NCI-H2107 treated with DMSO at 0.1 percent for 48 hours (cell line): ENCODE results near the gene MIA.
"Not testable (repeated sequence)": the region's sequence is repeated elsewhere in the genome, so short reads cannot be mapped to it uniquely, and the experiment has no call there.

Experiments
- DNase-seq: peaks from one replicate; lab custom pipeline; 2025; ENCODE audit not compliant: unreplicated experiment; lab: John Stamatoyannopoulos, UW

Gene MIA

GRCh38 chr19:40802300-40803169 lies 27.2 kb downstream of the MIA start:
- no peak for DNase-seq

- DNase-seq: no peak
These were observed 28.0 kb downstream of the MIA start for GRCh38 chr19:40803170-40803856.

- no peak for DNase-seq
These were observed 28.8 kb downstream of the MIA start for GRCh38 chr19:40803857-40804782.

- DNase-seq: no peak
These were observed 29.5 kb downstream of the MIA start for GRCh38 chr19:40804783-40805242.

GRCh38 chr19:40805258-40805868 lies 30.0 kb downstream of the MIA start:
- no peak for DNase-seq

GRCh38 chr19:40806423-40807146 lies 31.3 kb downstream of the MIA start:
- no peak for DNase-seq

GRCh38 chr19:40807147-40808020 lies 32.1 kb downstream of the MIA start:
- DNase-seq: no peak

GRCh38 chr19:40808021-40808325 lies 32.7 kb downstream of the MIA start:
- DNase-seq: no peak

- no peak for DNase-seq
These were observed 33.2 kb downstream of the MIA start for GRCh38 chr19:40808497-40808896.

- no peak for DNase-seq
These were observed 34.2 kb downstream of the MIA start for GRCh38 chr19:40809358-40810086.

GRCh38 chr19:40810160-40810559 lies 34.8 kb downstream of the MIA start:
- no peak for DNase-seq

GRCh38 chr19:40810649-40811408 lies 35.5 kb downstream of the MIA start:
- DNase-seq: not testable (repeated sequence)

GRCh38 chr19:40811478-40812341 lies 36.4 kb downstream of the MIA start:
- DNase-seq: no peak

GRCh38 chr19:40812571-40812970 lies 37.2 kb downstream of the MIA start:
- not testable (repeated sequence) for DNase-seq

GRCh38 chr19:40813182-40813581 lies 37.9 kb downstream of the MIA start:
- DNase-seq: no peak

GRCh38 chr19:40815223-40815622 lies 39.9 kb downstream of the MIA start:
- no peak for DNase-seq
